Ovary (tissue), 9 donors: ENCODE data around the gene SUDS3. TPM values are rescaled to one million over a fixed set of nuclear protein-coding genes. Genes with fewer than 3 reads are reported as not detected.
"Not testable (repeated sequence)": the region's sequence is repeated elsewhere in the genome, so short reads cannot be mapped to it uniquely, and the experiment has no call there.

Experiments
- DNase-seq, 5 donors: peaks; one replicate each; pipeline ENCODE4 v3.0.0-alpha.2; 2019 to 2020
- H3K27ac ChIP-seq, 2 donors: fragments of 200-600 bp; one replicate each; pipeline versions ENCODE4 v1.5.1 to v1.8.0; 2019 to 2022
- H3K27me3 ChIP-seq: fragments of 200-600 bp; one replicate; pipeline ENCODE4 v1.8.0; 2022
- H3K36me3 ChIP-seq: fragments of 200-600 bp; sonication (generic); one replicate; pipeline ENCODE4 v1.5.1; 2019
- H3K4me1 ChIP-seq: one replicate; pipeline ENCODE4 v1.8.1; 2013; ENCODE audit warnings: mild to moderate bottlenecking, moderate library complexity; ENCODE audit not compliant: insufficient read depth
- H3K4me3 ChIP-seq: fragments of 200-600 bp; sonication (generic); one replicate; pipeline ENCODE4 v1.5.1; 2017
- H3K9me3 ChIP-seq, 2 donors: fragments of 200-600 bp in 1 of 2; sonication (generic) in 1 of 2; one replicate each; pipeline versions ENCODE4 v1.5.1 to v1.8.1; 2013 to 2019; ENCODE audit warnings: mild to moderate bottlenecking in 1 of 2, moderate library complexity in 1 of 2
- EP300 ChIP-seq: sonication (generic); formaldehyde crosslinking; IDR thresholded peaks from one replicate; pipeline ENCODE4 v1.6.1; 2017; ENCODE audit warnings: antibody characterized with exemption
- POLR2A ChIP-seq: fragments of 450-650 bp; IDR thresholded peaks from one replicate; pipeline ENCODE4 v1.6.1; 2017; ENCODE audit warnings: antibody characterized with exemption, mild to moderate bottlenecking, moderate library complexity
- WGBS, 3 donors: extraction: QIAGEN DNeasy Blood & Tissue Kit in 1 of 3; methylation state at CpG; one replicate each; pipeline versions ENCODE4 v1.1.5 to v1.1.7; 2013 to 2017; 5-methylcytosine and 5-hydroxymethylcytosine counted together
- intact Hi-C, 4 donors: fragments of 100-400 bp; cut with DNase I; formaldehyde crosslinking; loops; one replicate each; pipeline versions ENCODE4 v1.11.0 to v1.15.1; 2022 to 2023
- polyA plus RNA-seq, 2 donors: library from polyadenylated mRNA; stranded (reverse); fragments of 200-250 nt in 1 of 2; fragments of 350-450 nt in 1 of 2; fragmentation: Illumina TruSeq in 1 of 2; extraction: RNeasy Lipid Tissue Mini Kit (QIAGEN cat#74804) in 1 of 2; gene quantifications; one replicate each; pipeline ENCODE4 v1.2.3, GENCODE V29; 2013 to 2014
- total RNA-seq, 7 donors: library from RNA; depleted of rRNA in 2 of 7; stranded (reverse); fragments of >200 nt in 2 of 7; fragmentation: NEBNext Ultra II Directional in 3 of 7; extraction: Animal tissue kit (Norgen Biotek cat#: 25700) in 3 of 7; gene quantifications; one replicate each; pipeline versions ENCODE4 v1.1.0 to v1.2.4, GENCODE V29; 2016 to 2023
- TF ChIP-seq, protein P1 (sequence below), 3 donors: fragments of 450-650 bp in 2 of 3; fragments of 200-600 bp in 1 of 3; IDR thresholded peaks; one replicate each; pipeline versions ENCODE4 v1.5.1 to v1.8.0; 2016 to 2022; ENCODE audit warnings: antibody characterized with exemption in 3 of 3, mild to moderate bottlenecking in 1 of 3
- donor health status: DM: no; HTN: no; CAD: no; lungs with moderate emphysema.
- donor health status: DM: no; HTN: no; CAD: no.
- donor health status: Bipolar disorder and iron deficiency.
- donor health status: DM: yes; HTN: yes; CAD: no.
- donor health status: DM: no; HTN: no; CAD: no.
- donor health status: DM: yes; HTN: yes; CAD: no.

Gene SUDS3
- total and polyA plus RNA-seq, 9 donors, result 14.5 to 34.9 (median 27.7) TPM

DNA sequence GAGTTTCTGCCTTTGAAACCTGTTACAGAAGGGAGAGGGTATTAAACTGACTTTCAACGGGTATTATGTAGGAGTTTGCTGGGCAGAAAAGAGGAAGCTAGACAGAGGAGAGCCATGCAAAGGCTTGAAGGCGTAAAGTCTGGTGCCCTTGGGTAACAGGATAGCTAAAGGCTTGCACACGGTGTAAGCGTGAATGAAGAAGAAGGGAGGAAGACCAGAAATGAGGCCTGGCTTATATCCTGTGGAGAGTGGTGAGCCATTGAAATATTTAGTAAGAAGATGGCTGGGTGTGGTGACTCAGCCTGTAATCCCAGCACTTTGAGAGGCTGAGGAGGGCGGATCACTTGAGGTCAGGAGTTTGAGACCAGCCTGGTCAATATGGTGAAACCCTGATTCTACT lies 22.6 kb downstream of the SUDS3 start:
- no peaks in the 10 kb centered on the region for H3K27me3 ChIP-seq
- TF ChIP-seq POLR2A (no peak), EP300 (no peak)
- TF ChIP-seq, protein P1, sequence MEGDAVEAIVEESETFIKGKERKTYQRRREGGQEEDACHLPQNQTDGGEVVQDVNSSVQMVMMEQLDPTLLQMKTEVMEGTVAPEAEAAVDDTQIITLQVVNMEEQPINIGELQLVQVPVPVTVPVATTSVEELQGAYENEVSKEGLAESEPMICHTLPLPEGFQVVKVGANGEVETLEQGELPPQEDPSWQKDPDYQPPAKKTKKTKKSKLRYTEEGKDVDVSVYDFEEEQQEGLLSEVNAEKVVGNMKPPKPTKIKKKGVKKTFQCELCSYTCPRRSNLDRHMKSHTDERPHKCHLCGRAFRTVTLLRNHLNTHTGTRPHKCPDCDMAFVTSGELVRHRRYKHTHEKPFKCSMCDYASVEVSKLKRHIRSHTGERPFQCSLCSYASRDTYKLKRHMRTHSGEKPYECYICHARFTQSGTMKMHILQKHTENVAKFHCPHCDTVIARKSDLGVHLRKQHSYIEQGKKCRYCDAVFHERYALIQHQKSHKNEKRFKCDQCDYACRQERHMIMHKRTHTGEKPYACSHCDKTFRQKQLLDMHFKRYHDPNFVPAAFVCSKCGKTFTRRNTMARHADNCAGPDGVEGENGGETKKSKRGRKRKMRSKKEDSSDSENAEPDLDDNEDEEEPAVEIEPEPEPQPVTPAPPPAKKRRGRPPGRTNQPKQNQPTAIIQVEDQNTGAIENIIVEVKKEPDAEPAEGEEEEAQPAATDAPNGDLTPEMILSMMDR (IDR thresholded peaks at IDR 0.05), result no peak
- intact Hi-C loops, result no loop called here
- no peaks in the 10 kb centered on the region for H3K36me3 ChIP-seq
- H3K4me3 ChIP-seq, result no peak overlapping the region
- no peak overlapping the region for H3K27ac ChIP-seq
- DNase-seq, result no peak
- no peaks in the 10 kb centered on the region for H3K9me3 ChIP-seq
- WGBS, 3 donors, result 89 to 95% (median 95%) methylated on average over 5 of the region's 5 CpGs
- H3K4me1 ChIP-seq, result no peaks in the 10 kb centered on the region

DNA sequence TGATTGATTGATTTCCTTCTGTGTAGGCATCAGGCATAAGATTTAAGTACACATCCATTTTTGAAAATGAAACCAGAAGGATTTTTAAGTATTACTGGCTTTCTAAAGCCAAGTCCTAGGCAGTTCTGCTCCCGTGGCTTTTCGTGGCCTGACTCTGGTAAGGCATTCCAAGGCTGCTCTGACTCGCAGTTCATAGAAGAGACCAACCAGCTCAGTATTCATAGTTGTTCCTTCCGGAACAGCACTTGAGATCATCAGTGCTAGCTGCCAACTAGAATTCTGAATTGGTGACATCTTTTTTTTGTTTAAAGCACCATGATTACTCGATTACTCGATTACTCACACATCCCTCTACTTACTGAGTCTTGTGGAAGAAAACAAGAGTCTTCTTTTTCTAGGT lies 25.9 kb downstream of the SUDS3 start:
- 64 to 71% (median 67%) methylated on average over 6 of the region's 6 CpGs for WGBS, 3 donors
- TF ChIP-seq POLR2A, result no peak
- TF ChIP-seq EP300, result no peak
- TF ChIP-seq, protein P1 (IDR thresholded peaks at IDR 0.05), result no peak
- Histone ChIP-seq H3K27me3 (no peaks in the 10 kb centered on the region), H3K27ac (no peak overlapping the region), H3K4me1 (no peaks in the 10 kb centered on the region), H3K4me3 (no peak overlapping the region), H3K36me3 (no peaks in the 10 kb centered on the region), H3K9me3 (no peaks in the 10 kb centered on the region)
- DNase-seq, result no peak
- intact Hi-C loops, result no loop called here

DNA sequence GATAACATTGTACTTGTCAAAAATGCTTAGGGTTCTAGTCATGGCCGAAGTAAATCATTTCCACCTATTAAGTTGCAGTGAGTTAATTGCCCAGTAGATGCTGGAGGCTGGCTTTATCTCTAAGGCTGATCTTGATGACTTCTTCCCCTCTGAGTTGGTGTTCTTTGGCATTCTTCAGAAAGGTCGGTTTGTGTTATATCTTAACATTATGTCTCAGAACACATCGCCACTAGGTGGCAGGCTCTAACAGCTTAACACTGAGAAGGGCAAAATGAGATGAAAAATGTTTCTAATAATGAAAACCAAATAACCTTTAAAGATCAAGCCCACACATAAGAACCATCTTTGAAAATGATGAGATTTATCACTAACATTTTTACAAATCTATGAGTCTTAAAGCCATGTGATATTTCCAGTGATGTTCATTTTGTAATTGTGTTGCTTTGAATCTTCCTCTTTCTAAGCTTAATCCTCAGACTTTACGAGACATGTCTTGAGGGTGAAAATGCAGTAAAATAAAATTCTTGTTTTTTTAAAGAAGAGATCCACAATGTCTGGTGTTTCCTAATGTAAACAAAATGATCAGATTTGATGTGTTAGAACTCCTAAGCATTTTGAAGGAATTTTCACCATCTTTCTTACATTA lies 28.6 kb downstream of the SUDS3 start:
- 42 to 47% (median 45%) methylated on average over 4 of the region's 4 CpGs for WGBS, 3 donors
- no peaks in the 10 kb centered on the region for H3K9me3 ChIP-seq
- intact Hi-C loops, result no loop called here
- no peak overlapping the region for H3K27ac ChIP-seq
- DNase-seq, result peak; percentile 43 to 71 (median 61)
- H3K27me3 ChIP-seq, result no peaks in the 10 kb centered on the region
- TF ChIP-seq POLR2A, result no peak
- TF ChIP-seq, protein P1 (IDR thresholded peaks at IDR 0.05), result peak; percentile 50 to 58 (median 55)
- no peaks in the 10 kb centered on the region for H3K36me3 ChIP-seq
- no peaks in the 10 kb centered on the region for H3K4me1 ChIP-seq
- H3K4me3 ChIP-seq, result no peak overlapping the region

DNA sequence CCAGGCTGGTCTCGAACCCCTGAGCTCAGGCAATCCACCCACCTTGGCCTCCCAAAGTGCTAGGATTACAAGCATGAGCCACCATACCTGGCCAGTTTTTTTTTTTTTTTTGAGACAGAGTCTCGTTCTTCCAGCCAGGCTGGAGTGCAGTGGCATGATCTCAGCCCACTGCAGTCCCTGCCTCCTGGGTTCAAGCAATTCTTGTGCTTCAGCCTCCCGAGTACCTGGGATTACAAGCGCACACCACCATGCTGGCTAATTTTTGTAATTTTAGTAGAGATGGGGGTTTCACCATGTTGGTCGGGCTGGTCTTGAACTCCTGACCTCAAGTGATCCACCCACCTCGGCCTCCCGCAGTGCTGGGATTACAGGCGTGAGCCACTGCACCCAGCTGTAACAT lies 31.9 kb downstream of the SUDS3 start:
- H3K27me3 ChIP-seq, H3K4me1 ChIP-seq, H3K36me3 ChIP-seq, H3K27ac ChIP-seq, H3K9me3 ChIP-seq, H3K4me3 ChIP-seq, DNase-seq, intact Hi-C loops: not testable (repeated sequence)
- WGBS, 3 donors, result 79 to 86% (median 84%) methylated on average over 8 of the region's 8 CpGs

DNA sequence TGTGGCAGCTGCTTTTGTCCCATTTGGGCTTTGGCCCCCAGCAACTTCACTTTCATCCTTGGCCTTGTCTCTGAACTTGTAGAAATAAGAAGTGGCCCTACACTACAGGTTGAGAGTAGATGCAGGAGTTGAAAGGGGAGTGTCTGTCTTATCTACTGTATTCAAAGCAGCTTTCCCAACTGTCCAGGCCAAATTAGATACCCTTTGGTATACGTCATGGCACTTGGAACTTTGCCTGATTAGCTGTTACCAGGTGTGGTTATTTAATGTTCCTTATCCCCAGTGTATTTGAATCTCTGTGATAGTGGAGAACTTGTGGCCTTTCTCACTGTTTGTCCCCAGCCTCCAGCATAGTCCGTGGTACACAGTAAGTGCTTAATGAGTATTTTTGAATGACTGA lies 33.5 kb downstream of the SUDS3 start:
- Histone ChIP-seq H3K36me3 (no peaks in the 10 kb centered on the region), H3K4me3 (no peak overlapping the region), H3K9me3 (no peaks in the 10 kb centered on the region), H3K27me3 (no peaks in the 10 kb centered on the region), H3K4me1 (no peaks in the 10 kb centered on the region), H3K27ac (no peak overlapping the region)
- 82 to 94% (median 88%) methylated on average over 2 of the region's 2 CpGs for WGBS, 3 donors
- intact Hi-C loops, result no loop called here
- no peak for DNase-seq
- no peak for TF ChIP-seq EP300
